ENCODE data around the gene RCSD1.

RCSD1 gene

DNA sequence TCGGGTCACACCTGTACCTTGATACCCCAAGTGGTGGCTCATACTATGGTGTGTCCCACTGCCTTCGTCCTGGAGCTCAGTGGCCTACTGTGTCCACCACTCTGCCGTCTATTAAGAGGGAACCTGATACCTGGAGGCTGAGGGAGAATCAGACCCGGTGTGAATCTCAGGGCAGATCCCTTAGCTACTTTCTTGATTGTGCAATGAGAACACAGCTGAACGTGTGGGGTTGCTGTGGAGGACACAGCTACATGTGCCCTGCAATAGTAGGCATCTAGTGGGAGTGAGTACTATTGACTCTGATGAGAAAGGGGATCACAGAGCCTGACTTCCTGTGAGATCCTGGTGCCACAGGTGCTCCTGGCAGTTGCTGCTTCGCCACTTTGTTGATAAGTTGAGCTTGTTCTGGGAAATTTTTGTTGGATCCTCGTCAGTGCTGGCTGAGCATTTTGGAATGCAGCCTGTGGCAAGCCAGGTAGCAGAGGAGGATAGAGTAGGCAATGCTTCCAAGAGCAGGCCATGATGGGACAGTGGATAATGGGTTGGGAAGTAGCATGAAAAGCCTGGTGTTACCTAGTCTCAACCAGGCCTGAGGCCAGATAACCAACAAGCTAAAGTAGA lies 63.5 kb downstream of the RCSD1 start:
- peak; percentile 7 for DNase-seq

- DNase-seq, result no peak
These were observed 64.7 kb downstream of the RCSD1 start for GRCh38 chr1:167694691-167695090.

DNA sequence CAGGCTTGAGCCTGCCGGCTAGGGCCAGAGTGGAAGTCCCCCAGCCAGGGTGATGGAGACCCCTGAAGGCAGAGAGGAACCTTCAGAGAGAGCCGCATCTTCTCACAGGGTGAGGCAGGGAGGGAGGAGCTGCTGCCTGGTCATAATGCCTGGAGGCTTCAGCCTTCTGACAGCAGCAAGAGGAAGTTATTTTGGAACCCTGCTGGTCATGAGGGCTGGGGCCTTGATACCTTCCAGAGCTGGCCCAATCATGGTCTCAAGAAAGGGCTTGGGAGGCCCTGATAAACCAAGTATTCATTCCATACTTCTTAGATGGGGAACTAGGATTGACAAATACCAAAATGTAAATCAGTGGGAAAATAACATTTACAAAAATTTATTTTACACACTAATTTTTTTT lies 65.1 kb downstream of the RCSD1 start:
- DNase-seq, result peak; percentile 37

- no peak for DNase-seq
These were observed 65.9 kb downstream of the RCSD1 start for GRCh38 chr1:167695756-167696561.

- peak; percentile 55 for DNase-seq
These were observed 67.7 kb downstream of the RCSD1 start for GRCh38 chr1:167697667-167698141.

DNA sequence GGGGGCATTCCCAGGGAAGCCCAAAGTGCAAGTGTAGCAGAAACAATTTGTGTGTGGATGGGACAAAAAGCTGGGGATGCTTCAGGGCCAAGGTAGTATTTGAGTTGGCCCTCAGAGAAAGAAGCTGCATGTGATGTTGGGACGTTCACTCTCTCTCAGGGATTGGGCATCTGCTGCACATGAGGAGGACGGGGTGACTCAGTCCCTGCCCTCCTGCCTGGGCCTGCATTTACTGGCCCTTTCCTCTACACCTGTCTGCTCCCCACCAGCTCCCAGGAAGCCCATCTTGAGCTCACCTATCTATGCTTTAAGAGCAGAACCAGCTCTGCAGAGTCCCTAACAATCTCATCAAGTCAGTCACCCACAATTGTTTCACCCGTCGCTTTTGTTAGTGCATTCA lies 68.3 kb downstream of the RCSD1 start:
- no peak for DNase-seq

DNA sequence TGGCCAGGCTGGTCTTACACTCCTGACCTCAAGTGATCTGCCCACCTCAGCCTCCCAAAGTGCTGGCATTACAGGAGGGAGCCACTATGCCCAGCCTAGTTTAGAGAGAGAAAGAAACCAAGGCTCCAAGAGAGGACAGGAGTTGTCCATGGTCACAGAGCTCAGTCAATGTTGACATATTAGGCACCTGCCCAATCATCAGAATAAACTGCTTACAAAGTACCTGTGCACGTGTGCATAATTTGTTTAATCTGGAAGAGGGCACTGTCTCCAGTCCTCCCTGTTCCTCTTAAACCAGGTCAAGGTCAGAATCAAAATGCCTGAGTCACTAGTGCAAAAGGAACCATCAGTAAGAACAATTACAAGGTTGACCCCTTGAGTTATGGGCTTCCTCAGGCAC lies 71.5 kb downstream of the RCSD1 start:
- DNase-seq, result no peak

- DNase-seq, result no peak
These were observed 73.5 kb downstream of the RCSD1 start for GRCh38 chr1:167703557-167703956.

- no peak for DNase-seq
These were observed 74.7 kb downstream of the RCSD1 start for GRCh38 chr1:167704715-167705114.

DNA sequence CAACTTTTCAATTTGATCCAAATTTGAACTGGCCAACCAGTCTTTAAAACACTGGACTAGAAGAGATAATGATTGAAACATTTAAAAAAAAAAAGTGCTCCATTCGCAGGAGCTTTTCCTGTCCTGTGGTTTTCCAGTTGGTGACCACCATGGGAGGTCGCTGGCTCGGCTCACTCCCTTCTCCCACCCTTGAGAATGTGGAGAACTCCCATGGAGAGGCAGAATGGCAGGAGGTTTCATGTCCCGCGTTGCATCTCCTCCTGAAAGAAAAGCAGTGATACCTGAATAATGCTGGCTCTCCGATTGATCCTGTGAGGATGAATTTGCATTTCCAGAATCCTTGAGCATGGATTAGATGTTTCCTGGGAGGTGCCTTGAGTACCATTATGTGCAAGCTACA lies 75.2 kb downstream of the RCSD1 start:
- DNase-seq, result no peak

DNA sequence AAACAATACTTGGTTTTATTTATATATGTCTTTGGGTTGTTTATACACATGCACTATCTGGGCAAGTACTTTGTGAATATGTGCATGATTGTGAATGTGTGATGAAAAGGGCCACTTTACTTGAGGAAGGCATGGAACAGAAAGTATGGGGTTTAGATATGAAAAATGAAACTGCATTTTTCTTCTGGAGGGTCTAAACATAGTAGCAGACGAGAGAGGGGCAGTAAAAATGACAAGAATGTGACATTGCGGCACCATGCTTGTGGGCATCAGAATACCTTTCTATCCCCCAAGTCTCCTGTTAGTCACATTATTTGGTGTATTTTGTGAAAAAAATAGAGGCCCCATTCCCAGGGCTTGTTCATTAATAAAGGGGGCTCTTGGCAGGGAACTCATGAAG lies 76.3 kb downstream of the RCSD1 start:
- DNase-seq, result no peak

GRCh38 chr1:167706931-167707877 lies 77.2 kb downstream of the RCSD1 start:
- DNase-seq, result no peak

DNA sequence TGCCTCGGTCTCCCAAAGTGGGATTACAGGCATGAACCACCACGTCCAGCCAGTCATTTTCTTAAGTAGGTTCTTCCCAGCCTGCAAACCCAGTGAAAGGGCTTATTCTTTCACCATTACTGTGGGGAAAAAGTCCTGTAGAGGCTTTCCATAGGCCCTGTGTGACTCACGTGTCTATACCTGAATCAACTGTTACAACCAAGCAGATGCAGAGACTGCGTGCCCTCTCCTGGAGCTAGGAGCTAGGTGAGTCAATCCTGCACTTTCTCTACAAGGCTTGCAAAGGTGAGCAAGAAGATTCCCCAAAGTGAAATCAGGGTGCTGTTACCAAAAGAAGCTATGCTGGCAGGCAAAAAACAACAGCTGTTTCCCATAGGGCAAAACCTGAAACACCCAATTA lies 77.9 kb downstream of the RCSD1 start:
- DNase-seq, result no peak

DNA sequence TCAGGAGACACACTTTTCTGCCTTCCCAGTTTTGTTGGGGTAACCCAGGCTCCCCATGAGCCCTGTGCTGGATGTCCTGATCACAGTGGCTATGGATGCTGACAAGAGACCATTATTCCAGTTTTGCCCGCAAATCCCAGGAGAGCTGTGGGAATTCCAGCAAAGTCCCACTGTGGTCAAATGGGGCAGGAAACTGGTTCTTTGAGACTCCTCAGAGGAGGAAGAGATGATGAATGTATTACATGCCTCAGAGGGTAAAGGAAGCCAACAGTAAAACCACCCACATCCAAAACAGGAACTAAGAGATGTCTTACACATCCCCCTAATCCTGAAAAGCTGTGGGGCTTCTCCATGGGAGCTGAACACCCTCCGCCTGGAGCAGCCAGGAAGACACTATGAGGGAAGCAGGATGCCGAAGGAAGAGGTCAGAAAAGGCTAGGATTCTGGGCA lies 78.9 kb downstream of the RCSD1 start:
- DNase-seq, result peak; percentile 77

DNA sequence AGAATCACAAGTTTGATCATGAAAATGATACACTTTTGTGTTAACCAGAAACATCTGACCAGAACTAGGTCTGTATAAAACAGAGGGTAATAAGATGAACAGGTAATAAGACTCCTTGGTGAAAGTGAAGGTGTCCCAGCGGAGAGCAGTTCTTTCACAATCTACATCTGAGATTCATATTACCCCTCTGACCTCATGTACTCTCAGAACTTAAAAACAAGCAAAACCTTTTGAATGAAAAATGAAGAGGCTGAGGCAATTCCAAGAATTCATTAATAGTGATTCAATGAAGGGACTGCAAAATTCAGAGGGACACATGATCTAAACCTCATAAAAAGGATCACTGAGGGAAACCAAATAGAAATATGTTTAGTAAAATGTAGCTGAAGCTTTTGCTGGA lies 80.8 kb downstream of the RCSD1 start:
- DNase-seq, result no peak

GRCh38 chr1:167711797-167712196 lies 81.8 kb downstream of the RCSD1 start:
- DNase-seq, result no peak

GRCh38 chr1:167713330-167714081 lies 83.5 kb downstream of the RCSD1 start:
- DNase-seq, result peak; percentile 15

DNA sequence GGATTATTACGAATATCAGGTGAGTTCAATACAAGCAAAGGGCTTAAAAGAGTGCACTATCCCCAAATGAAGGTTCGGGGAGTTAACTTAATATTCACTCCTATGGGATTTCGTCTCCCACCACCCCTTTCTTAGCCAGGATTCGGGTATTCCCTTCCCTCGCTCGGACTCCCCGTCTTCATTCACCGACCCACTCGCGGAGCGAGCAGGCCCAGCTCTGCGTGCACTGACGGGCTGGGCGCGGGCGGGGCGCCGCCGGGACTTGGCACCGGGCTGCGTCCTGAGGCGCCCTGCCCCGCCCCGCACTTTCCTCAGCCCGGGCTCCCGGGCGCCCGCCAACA lies 84.0 kb downstream of the RCSD1 start:
- no peak for DNase-seq

GRCh38 chr1:167714439-167715156 lies 84.6 kb downstream of the RCSD1 start:
- DNase-seq, result peak; percentile 85

- DNase-seq, result peak; percentile 87
These were observed 85.3 kb downstream of the RCSD1 start for GRCh38 chr1:167715157-167715999.

DNA sequence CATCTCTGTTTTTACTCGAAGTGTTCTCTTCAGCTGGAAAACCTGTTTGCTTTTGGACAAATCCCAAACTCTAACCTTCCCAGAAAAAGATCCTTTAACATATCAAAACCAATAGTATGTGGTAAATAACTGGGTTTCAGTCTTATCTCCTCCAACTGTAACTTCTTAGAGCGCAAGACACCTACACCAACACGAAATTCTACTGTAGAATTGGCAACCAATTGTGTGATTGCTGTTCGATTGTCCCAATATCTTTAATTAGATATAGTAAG lies 85.9 kb downstream of the RCSD1 start:
- DNase-seq, result no peak
